SK-N-SH (cell line): ENCODE data around the gene SSTR5. TPM values are rescaled to one million over a fixed set of nuclear protein-coding genes. Genes with fewer than 3 reads are reported as not detected.

Source experiments
- CTCF ChIA-PET: fragments of 300-600, 350-600 bp; formaldehyde crosslinking; extraction: SDS; loops from one replicate; lab custom pipeline; 2021; lab: Yijun Ruan, JAX
- POLR2A ChIA-PET: fragments of 350-600 bp; sonication (Branson Sonifier 250); formaldehyde crosslinking; extraction: SDS; loops from one replicate; lab custom pipeline; 2020; ENCODE audit warnings: antibody characterized with exemption, inconsistent platforms; lab: Yijun Ruan, JAX
- DNase-seq: peaks from one replicate; pipeline ENCODE4 v3.0.0; 2012
- H2AFZ ChIP-seq: fragments of 200-600 bp; sonication (generic); 2 replicates; pipeline ENCODE4 v1.8.1; 2016; ENCODE audit warnings: antibody characterized with exemption, mild to moderate bottlenecking, low read depth
- H3F3A ChIP-seq: fragments of 200-600 bp; sonication (generic); replicated peaks from 2 replicates; pipeline ENCODE3; 2016; ENCODE audit warnings: antibody characterized with exemption, mild to moderate bottlenecking; ENCODE audit not compliant: insufficient read depth
- H3K27ac ChIP-seq, 2 experiments: fragments of 200-500 bp in 1 of 2; fragments of 200-600 bp in 1 of 2; sonication (Bioruptor generic) in 1 of 2; sonication (generic), shearing (Covaris generic) in 1 of 2; 2 replicates each; pipeline versions ENCODE4 v1.5.1 to v1.6.1; 2014 to 2016; ENCODE audit warnings: low read depth in 2 of 2, inconsistent platforms in 1 of 2, low read length in 1 of 2, mild to moderate bottlenecking in 1 of 2, mixed read lengths in 1 of 2
- H3K27me3 ChIP-seq: fragments of 200-600 bp; sonication (generic), shearing (Covaris generic); 2 replicates; pipeline ENCODE4 v1.6.1; 2016; ENCODE audit warnings: mixed run types; ENCODE audit not compliant: insufficient read depth
- H3K36me3 ChIP-seq, 2 experiments: fragments of 200-500 bp in 1 of 2; fragments of 200-600 bp in 1 of 2; sonication (Bioruptor generic) in 1 of 2; sonication (generic) in 1 of 2; replicated peaks in 1 of 2; 2 replicates each; pipeline versions ENCODE3 to v1.5.1; 2014 to 2016; ENCODE audit warnings: low read length in 1 of 2, mild to moderate bottlenecking in 1 of 2; ENCODE audit not compliant: insufficient read depth in 2 of 2, control insufficient read depth in 1 of 2
- H3K4me1 ChIP-seq, 2 experiments: fragments of 200-500 bp in 1 of 2; fragments of 200-600 bp in 1 of 2; sonication (Bioruptor generic) in 1 of 2; sonication (generic), shearing (Covaris generic) in 1 of 2; 2 replicates each; pipeline versions ENCODE4 v1.5.1 to v1.6.1; 2014 to 2016; ENCODE audit warnings: low read depth in 1 of 2, low read length in 1 of 2, mixed run types in 1 of 2; ENCODE audit not compliant: insufficient read depth in 2 of 2, control insufficient read depth in 1 of 2
- H3K4me2 ChIP-seq: fragments of 200-600 bp; sonication (generic), shearing (Covaris generic); 2 replicates; pipeline ENCODE4 v1.6.1; 2017; ENCODE audit warnings: mixed run types
- H3K4me3 ChIP-seq, 2 experiments: fragments of 200-500 bp in 1 of 2; fragments of 200-600 bp in 1 of 2; sonication (Bioruptor generic) in 1 of 2; sonication (generic), shearing (Covaris generic) in 1 of 2; 2 replicates each; pipeline versions ENCODE4 v1.5.1 to v1.8.1; 2014 to 2016; ENCODE audit warnings: low read depth in 2 of 2, inconsistent platforms in 1 of 2, low read length in 1 of 2, mild to moderate bottlenecking in 1 of 2, mixed read lengths in 1 of 2, moderate library complexity in 1 of 2
- H3K79me2 ChIP-seq: fragments of 200-600 bp; sonication (generic); 2 replicates; pipeline ENCODE4 v1.8.1; 2017; ENCODE audit warnings: mild to moderate bottlenecking; ENCODE audit not compliant: insufficient read depth
- H3K9ac ChIP-seq: fragments of 200-600 bp; sonication (generic); 2 replicates; pipeline ENCODE4 v1.6.1; 2017; ENCODE audit warnings: mixed run types
- H3K9me2 ChIP-seq: fragments of 200-600 bp; sonication (generic); 2 replicates; pipeline ENCODE4 v1.6.1; 2017; ENCODE audit warnings: mixed run types
- H3K9me3 ChIP-seq: fragments of 200-600 bp; sonication (generic); 2 replicates; pipeline ENCODE4 v1.6.1; 2017; ENCODE audit warnings: mixed run types, mild to moderate bottlenecking, moderate library complexity
- H4K20me1 ChIP-seq: fragments of 200-600 bp; sonication (generic); 2 replicates; pipeline ENCODE4 v1.6.1; 2017; ENCODE audit warnings: mild to moderate bottlenecking, mixed run types; ENCODE audit not compliant: insufficient read depth
- CHD2 ChIP-seq: fragments of 150-350 bp; IDR thresholded peaks from 2 replicates; pipeline ENCODE4 v1.6.1; 2018; ENCODE audit warnings: low read length; ENCODE audit not compliant: partially characterized antibody
- CTCF ChIP-seq: fragments of 200-600 bp; sonication (generic); IDR thresholded peaks from 2 replicates; pipeline ENCODE4 v1.6.1; 2017; ENCODE audit warnings: antibody characterized with exemption, mild to moderate bottlenecking, moderate library complexity
- EP300 ChIP-seq, 2 experiments: IDR thresholded peaks; 2 replicates each; pipeline versions ENCODE4 v1.4.0 to v1.6.1; 2012; ENCODE audit warnings: borderline replicate concordance in 1 of 2, low read depth in 1 of 2, low read length in 1 of 2
- EZH2phosphoT487 ChIP-seq: fragments of 200-600 bp; sonication (generic); IDR thresholded peaks from 2 replicates; pipeline ENCODE4 v1.6.1; 2017; ENCODE audit warnings: low read depth, mixed run types, mild to moderate bottlenecking, antibody characterized with exemption, moderate library complexity, borderline replicate concordance
- FOSL2 ChIP-seq: IDR thresholded peaks from 2 replicates; pipeline ENCODE4 v1.4.0; 2012; ENCODE audit warnings: low read depth, mild to moderate bottlenecking, moderate library complexity, borderline replicate concordance
- FOXM1 ChIP-seq: IDR thresholded peaks from 2 replicates; pipeline ENCODE4 v1.4.0; 2012; ENCODE audit warnings: low read depth, mild to moderate bottlenecking
- GABPA ChIP-seq: IDR thresholded peaks from 2 replicates; pipeline ENCODE4 v1.4.0; 2012; ENCODE audit warnings: low read depth, mild to moderate bottlenecking
- GATA2 ChIP-seq: sonication (generic); formaldehyde crosslinking; IDR thresholded peaks from 2 replicates; pipeline ENCODE4 v1.5.0; 2020; ENCODE audit warnings: mild to moderate bottlenecking, missing genetic modification reagents
- MEF2A ChIP-seq: IDR thresholded peaks from 2 replicates; pipeline ENCODE4 v1.4.0; 2012; ENCODE audit warnings: low read depth, borderline replicate concordance
- NRF1 ChIP-seq: IDR thresholded peaks from 2 replicates; pipeline ENCODE4 v1.6.1; 2012; ENCODE audit warnings: low read depth, mild to moderate bottlenecking, low read length
- RAD21 ChIP-seq: IDR thresholded peaks from 2 replicates; pipeline ENCODE4 v1.6.1; 2012; ENCODE audit warnings: mild to moderate bottlenecking, low read length
- REST ChIP-seq: IDR thresholded peaks from 2 replicates; pipeline ENCODE4 v1.6.1; 2012; ENCODE audit warnings: mild to moderate bottlenecking, low read depth, low read length, moderate library complexity
- SIN3A ChIP-seq: IDR thresholded peaks from 2 replicates; pipeline ENCODE4 v1.6.1; 2012; ENCODE audit warnings: low read depth, mild to moderate bottlenecking, low read length, moderate library complexity, borderline replicate concordance
- TAF1 ChIP-seq: IDR thresholded peaks from 2 replicates; pipeline ENCODE4 v1.6.1; 2012; ENCODE audit warnings: low read depth, mild to moderate bottlenecking, low read length, moderate library complexity, borderline replicate concordance
- TCF12 ChIP-seq: IDR thresholded peaks from 2 replicates; pipeline ENCODE4 v1.4.0; 2012
- ZBTB33 ChIP-seq: IDR thresholded peaks from 2 replicates; pipeline ENCODE4 v1.4.0; 2012; ENCODE audit warnings: low read depth, borderline replicate concordance
- WGBS: methylation state at CpG from one replicate; pipeline ENCODE4 v1.1.6; 2017; ENCODE audit warnings: low lambda C conversion rate; 5-methylcytosine and 5-hydroxymethylcytosine counted together
- polyA plus RNA-seq, 3 experiments: library from polyadenylated mRNA; depleted of rRNA; stranded (reverse); fragments of >200 nt; gene quantifications; 2 replicates each; pipeline ENCODE4 v1.2.3, GENCODE V29; 2012

SSTR5 gene
- polyA plus RNA-seq, 1 of the 3 experiments (the other 2 are of a cell fraction), result not detected

- Histone ChIP-seq H3K4me1 (no peaks in the 10 kb centered on the region), H3K27me3 (peaks cover 52% of the 10 kb centered on the region), H3K9me3 (no peaks in the 10 kb centered on the region), H3K79me2 (no peaks in the 10 kb centered on the region), H3K4me2 (peak overlapping the region; percentile 25; the same call in 1 of the 2 replicates), H3K36me3 (no peaks in the 10 kb centered on the region), H4K20me1 (peaks cover 15% of the 10 kb centered on the region; the same call in 1 of the 2 replicates), H3K4me3 (no peak overlapping the region), H3K27ac (no peak overlapping the region), H3F3A (peaks cover 3% of the 10 kb centered on the region), H3K9ac (no peak overlapping the region), H2AFZ (no peak overlapping the region), H3K9me2 (no peaks in the 10 kb centered on the region)
- WGBS, result 28% methylated on average over 10 of the region's 23 CpGs
- no peak for DNase-seq
- CTCF ChIA-PET, result interaction anchor here (1.0 to 1.4 kb wide), 4 partner anchors 10 to 356 kb away, joined by 3 to 9 read pairs (median 5); no protein-coding TSS in a partner anchor
- POLR2A ChIA-PET, result no interaction called here
- TF ChIP-seq MEF2A (no peak), TCF12 (no peak), FOXM1 (no peak), REST (no peak)
Measured at GRCh38 chr16:1097800-1098199, 25.3 kb downstream of the SSTR5 start.

- H2AFZ ChIP-seq, result no peak overlapping the region
- H3K4me2 ChIP-seq, result peak overlapping the region; percentile 25; the same call in 1 of the 2 replicates
- no peaks in the 10 kb centered on the region for H3K9me3 ChIP-seq
- no peak overlapping the region for H3K9ac ChIP-seq
- H3K27me3 ChIP-seq, result peaks cover 57% of the 10 kb centered on the region
- ChIA-PET CTCF (interaction anchor here (1.0 to 1.4 kb wide), 2 partner anchors 10 to 357 kb away, joined by 3 to 5 read pairs; no protein-coding TSS in a partner anchor), POLR2A (no interaction called here)
- no peaks in the 10 kb centered on the region for H3K79me2 ChIP-seq
- H3K27ac ChIP-seq, result no peak overlapping the region
- WGBS, result 15% methylated on average over 27 of the region's 34 CpGs
- no peaks in the 10 kb centered on the region for H3K36me3 ChIP-seq
- peaks cover 18% of the 10 kb centered on the region for H4K20me1 ChIP-seq
- H3K4me1 ChIP-seq, result no peaks in the 10 kb centered on the region; a peak in 1 of 4 replicates
- no peak overlapping the region for H3K4me3 ChIP-seq
- peaks cover 3% of the 10 kb centered on the region for H3F3A ChIP-seq
- TF ChIP-seq TAF1, result no peak
- no peak for TF ChIP-seq SIN3A
- no peak for TF ChIP-seq FOSL2
- no peak for TF ChIP-seq EZH2phosphoT487
- no peak for TF ChIP-seq GATA2 (CRISPR knock-in tag)
- no peak for TF ChIP-seq NRF1
- no peak for TF ChIP-seq ZBTB33
- no peak for TF ChIP-seq RAD21
- no peak for TF ChIP-seq CTCF
- no peak for TF ChIP-seq TCF12
- no peak for TF ChIP-seq EP300 (IDR thresholded peaks at IDR 0.05; ENCODE audit: borderline replicate concordance in 1 of 2, low read depth in 1 of 2, low read length in 1 of 2)
- no peak for TF ChIP-seq MEF2A
- no peak for TF ChIP-seq GABPA
- no peak for TF ChIP-seq CHD2
- DNase-seq, result no peak
- no peaks in the 10 kb centered on the region for H3K9me2 ChIP-seq
Measured at GRCh38 chr16:1098266-1098991, 25.9 kb downstream of the SSTR5 start.
